Tibial nerve (tissue), 3 donors: Measurements from ENCODE around the gene SMIM27.

Source experiments
- POLR2A ChIP-seq, 2 donors: fragments of 450-650 bp; IDR thresholded peaks; one replicate each; pipeline ENCODE4 v1.6.1; 2017; ENCODE audit warnings: antibody characterized with exemption in 2 of 2, mild to moderate bottlenecking in 2 of 2, moderate library complexity in 2 of 2
- TF ChIP-seq, protein P1 (sequence below), 5 experiments: fragments of 200-600 bp in 3 of 5; fragments of 450-650 bp in 2 of 5; sonication (generic) in 3 of 5; IDR thresholded peaks; one replicate each; pipeline ENCODE4 v1.5.1; 2016 to 2019; ENCODE audit warnings: antibody characterized with exemption in 5 of 5, mild to moderate bottlenecking in 3 of 5, moderate library complexity in 2 of 5

DNA sequence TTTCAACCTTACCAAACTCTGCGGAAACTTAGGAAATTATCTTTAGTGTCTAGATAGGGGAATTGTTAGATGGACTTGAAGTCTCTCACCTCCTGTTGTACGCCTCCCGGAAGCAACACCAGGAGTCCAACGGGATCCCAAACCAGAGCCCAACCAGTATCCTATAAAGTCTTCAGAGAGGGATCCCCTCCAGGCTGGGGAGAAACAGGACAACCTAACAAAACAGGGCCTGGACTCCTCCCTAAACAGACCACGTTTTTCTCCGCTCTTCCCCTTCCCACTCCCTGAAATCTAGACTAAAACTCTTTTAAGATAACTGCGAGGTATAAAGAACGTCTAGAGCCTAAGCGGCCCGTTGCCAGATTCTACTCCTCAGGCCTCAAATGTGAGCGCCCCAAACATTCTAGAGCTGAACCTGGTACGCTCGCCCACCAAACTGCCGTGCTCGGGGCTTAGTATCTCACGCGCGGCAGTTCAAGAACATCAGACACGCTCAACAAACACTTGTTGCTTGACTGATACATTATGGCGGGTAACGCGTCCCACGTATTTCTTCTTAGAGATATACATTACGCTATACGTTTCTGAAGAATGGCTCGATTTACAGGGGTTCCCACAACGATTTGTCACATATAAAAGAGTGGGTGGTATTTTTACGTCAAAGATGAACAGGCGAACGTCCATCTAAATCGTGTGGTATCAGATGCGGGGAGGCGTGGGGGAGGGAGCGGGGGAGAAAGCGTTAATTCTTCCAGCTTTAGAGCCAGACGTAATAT, 663 bp upstream of the SMIM27 start:
- TF ChIP-seq POLR2A (IDR thresholded peaks at IDR 0.05), result peak in 1 of 2 donors; percentile 22
- TF ChIP-seq, protein P1, sequence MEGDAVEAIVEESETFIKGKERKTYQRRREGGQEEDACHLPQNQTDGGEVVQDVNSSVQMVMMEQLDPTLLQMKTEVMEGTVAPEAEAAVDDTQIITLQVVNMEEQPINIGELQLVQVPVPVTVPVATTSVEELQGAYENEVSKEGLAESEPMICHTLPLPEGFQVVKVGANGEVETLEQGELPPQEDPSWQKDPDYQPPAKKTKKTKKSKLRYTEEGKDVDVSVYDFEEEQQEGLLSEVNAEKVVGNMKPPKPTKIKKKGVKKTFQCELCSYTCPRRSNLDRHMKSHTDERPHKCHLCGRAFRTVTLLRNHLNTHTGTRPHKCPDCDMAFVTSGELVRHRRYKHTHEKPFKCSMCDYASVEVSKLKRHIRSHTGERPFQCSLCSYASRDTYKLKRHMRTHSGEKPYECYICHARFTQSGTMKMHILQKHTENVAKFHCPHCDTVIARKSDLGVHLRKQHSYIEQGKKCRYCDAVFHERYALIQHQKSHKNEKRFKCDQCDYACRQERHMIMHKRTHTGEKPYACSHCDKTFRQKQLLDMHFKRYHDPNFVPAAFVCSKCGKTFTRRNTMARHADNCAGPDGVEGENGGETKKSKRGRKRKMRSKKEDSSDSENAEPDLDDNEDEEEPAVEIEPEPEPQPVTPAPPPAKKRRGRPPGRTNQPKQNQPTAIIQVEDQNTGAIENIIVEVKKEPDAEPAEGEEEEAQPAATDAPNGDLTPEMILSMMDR (IDR thresholded peaks at IDR 0.05), result no peak
